ENCODE data around the gene FAM83E.

FAM83E gene

GRCh38 chr19:48629297-48629598, 14.4 kb upstream of the FAM83E start:
- in situ Hi-C loops (cut with MboI; ENCODE audit: low sequenced_read_pairs): no loop called here

- in situ Hi-C loops (cut with MboI; ENCODE audit: low sequenced_read_pairs): no loop called here
These were observed 13.8 kb upstream of the FAM83E start for GRCh38 chr19:48628486-48629296.

GRCh38 chr19:48627865-48628314, 13.0 kb upstream of the FAM83E start:
- in situ Hi-C loops (cut with MboI; ENCODE audit: low sequenced_read_pairs): no loop called here

- in situ Hi-C loops (cut with MboI; ENCODE audit: low sequenced_read_pairs): no loop called here
These were observed 12.5 kb upstream of the FAM83E start for GRCh38 chr19:48627201-48627864.

GRCh38 chr19:48625891-48626327, 11.0 kb upstream of the FAM83E start:
- in situ Hi-C loops (cut with MboI; ENCODE audit: low sequenced_read_pairs): no loop called here

- in situ Hi-C loops (cut with MboI; ENCODE audit: low sequenced_read_pairs): no loop called here
These were observed 10.2 kb upstream of the FAM83E start for GRCh38 chr19:48624791-48625723.

- in situ Hi-C loops (cut with MboI; ENCODE audit: low sequenced_read_pairs): no loop called here
These were observed 9.3 kb upstream of the FAM83E start for GRCh38 chr19:48624067-48624594.

GRCh38 chr19:48623556-48624066, 8.7 kb upstream of the FAM83E start:
- in situ Hi-C loops (cut with MboI; ENCODE audit: low sequenced_read_pairs): no loop called here

- in situ Hi-C loops (cut with MboI; ENCODE audit: low sequenced_read_pairs): no loop called here
These were observed 5.1 kb upstream of the FAM83E start for GRCh38 chr19:48619692-48620585.

GRCh38 chr19:48618916-48619691, 4.2 kb upstream of the FAM83E start, which contains the start of the genes RPL18 and SPHK2:
Gene RPL18, minus strand, starts transcription at chr19:48619178. Its CDS starts 35 bp downstream, at chr19:48619143.
Gene SPHK2, plus strand, starts transcription at chr19:48619506. Its CDS starts 1,009 bp downstream, at chr19:48620515.
- in situ Hi-C loops (cut with MboI; ENCODE audit: low sequenced_read_pairs): no loop called here

GRCh38 chr19:48618278-48618915, 3.5 kb upstream of the FAM83E start:
- in situ Hi-C loops (cut with MboI; ENCODE audit: low sequenced_read_pairs): no loop called here

- in situ Hi-C loops (cut with MboI; ENCODE audit: low sequenced_read_pairs): no loop called here
These were observed 2.5 kb upstream of the FAM83E start for GRCh38 chr19:48617146-48617937.

GRCh38 chr19:48616491-48617056, 1.7 kb upstream of the FAM83E start:
- in situ Hi-C loops (cut with MboI; ENCODE audit: low sequenced_read_pairs): no loop called here

- in situ Hi-C loops (cut with MboI; ENCODE audit: low sequenced_read_pairs): no loop called here
These were observed 1.2 kb upstream of the FAM83E start for GRCh38 chr19:48616041-48616436.

GRCh38 chr19:48615231-48616040, 560 bp upstream of the FAM83E start:
- in situ Hi-C loops (cut with MboI; ENCODE audit: low sequenced_read_pairs): no loop called here

- in situ Hi-C loops (cut with MboI; ENCODE audit: low sequenced_read_pairs): no loop called here
These were observed 932 bp downstream of the FAM83E start for GRCh38 chr19:48613852-48614435.
